NB4 (cell line): ENCODE measurements around the gene MMAB.

Experiments
- TF ChIP-seq, protein P1 (sequence below): IDR thresholded peaks from one replicate; pipeline ENCODE4 v1.5.1; 2012; ENCODE audit warnings: low read depth, low read length
- TF ChIP-seq, protein P2 (sequence below): IDR thresholded peaks from 2 replicates; pipeline ENCODE4 v1.6.1; 2011; ENCODE audit warnings: low read depth, low read length

DNA sequence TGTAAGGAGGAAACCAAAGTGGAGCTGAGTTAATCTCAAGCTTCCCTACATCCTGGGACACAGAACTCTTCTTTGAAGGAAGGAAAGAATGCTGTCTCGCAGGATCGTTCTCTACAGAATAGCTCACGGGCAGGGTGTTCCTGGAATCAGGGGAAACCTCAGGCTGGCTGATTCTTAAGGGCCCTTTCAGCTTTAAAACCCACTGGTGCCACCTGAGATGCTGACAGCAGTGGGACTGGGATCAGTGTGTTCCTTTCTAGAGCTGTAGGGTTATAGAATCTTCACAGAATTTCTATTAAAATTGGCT, 48.1 kb downstream of the MMAB start:
- TF ChIP-seq, protein P1, sequence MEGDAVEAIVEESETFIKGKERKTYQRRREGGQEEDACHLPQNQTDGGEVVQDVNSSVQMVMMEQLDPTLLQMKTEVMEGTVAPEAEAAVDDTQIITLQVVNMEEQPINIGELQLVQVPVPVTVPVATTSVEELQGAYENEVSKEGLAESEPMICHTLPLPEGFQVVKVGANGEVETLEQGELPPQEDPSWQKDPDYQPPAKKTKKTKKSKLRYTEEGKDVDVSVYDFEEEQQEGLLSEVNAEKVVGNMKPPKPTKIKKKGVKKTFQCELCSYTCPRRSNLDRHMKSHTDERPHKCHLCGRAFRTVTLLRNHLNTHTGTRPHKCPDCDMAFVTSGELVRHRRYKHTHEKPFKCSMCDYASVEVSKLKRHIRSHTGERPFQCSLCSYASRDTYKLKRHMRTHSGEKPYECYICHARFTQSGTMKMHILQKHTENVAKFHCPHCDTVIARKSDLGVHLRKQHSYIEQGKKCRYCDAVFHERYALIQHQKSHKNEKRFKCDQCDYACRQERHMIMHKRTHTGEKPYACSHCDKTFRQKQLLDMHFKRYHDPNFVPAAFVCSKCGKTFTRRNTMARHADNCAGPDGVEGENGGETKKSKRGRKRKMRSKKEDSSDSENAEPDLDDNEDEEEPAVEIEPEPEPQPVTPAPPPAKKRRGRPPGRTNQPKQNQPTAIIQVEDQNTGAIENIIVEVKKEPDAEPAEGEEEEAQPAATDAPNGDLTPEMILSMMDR, result no peak
- TF ChIP-seq, protein P2, sequence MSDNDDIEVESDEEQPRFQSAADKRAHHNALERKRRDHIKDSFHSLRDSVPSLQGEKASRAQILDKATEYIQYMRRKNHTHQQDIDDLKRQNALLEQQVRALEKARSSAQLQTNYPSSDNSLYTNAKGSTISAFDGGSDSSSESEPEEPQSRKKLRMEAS, result no peak
